Uterus (tissue), 4 donors: ENCODE results near the gene ZSCAN21. TPM values are rescaled to one million over a fixed set of nuclear protein-coding genes. Genes with fewer than 3 reads are reported as not detected.

ENCODE experiments used
- DNase-seq, 2 donors: peaks; one replicate each; pipeline ENCODE4 v3.0.0-alpha.2; 2019 to 2020
- H3K27ac ChIP-seq, 2 donors: fragments of 200-600 bp; sonication (generic); 1 replicate in 1 of 2; 2 replicates in 1 of 2; pipeline ENCODE4 v1.5.1; 2016 to 2018
- H3K27me3 ChIP-seq, 2 donors: fragments of 200-600 bp; sonication (generic); one replicate each; pipeline ENCODE4 v1.5.1; 2018 to 2019; ENCODE audit warnings: control low read depth in 1 of 2
- H3K36me3 ChIP-seq, 2 donors: fragments of 200-600 bp; sonication (generic); one replicate each; pipeline ENCODE4 v1.5.1; 2019; ENCODE audit warnings: control low read depth in 1 of 2
- H3K4me1 ChIP-seq, 2 donors: fragments of 200-600 bp; sonication (generic); one replicate each; pipeline ENCODE4 v1.5.1; 2018 to 2019; ENCODE audit warnings: control low read depth in 1 of 2
- H3K4me3 ChIP-seq, 2 donors: fragments of 200-600 bp; sonication (generic); 1 replicate in 1 of 2; 2 replicates in 1 of 2; pipeline ENCODE4 v1.5.1; 2018 to 2019; ENCODE audit warnings: mild to moderate bottlenecking in 1 of 2
- H3K9me3 ChIP-seq, 2 donors: fragments of 200-600 bp; sonication (generic); one replicate each; pipeline ENCODE4 v1.5.1; 2019; ENCODE audit warnings: control low read depth in 1 of 2
- POLR2A ChIP-seq, 2 donors: fragments of 450-650 bp; IDR thresholded peaks; one replicate each; pipeline ENCODE4 v1.6.1; 2016; ENCODE audit warnings: antibody characterized with exemption in 2 of 2, mild to moderate bottlenecking in 1 of 2, moderate library complexity in 1 of 2
- intact Hi-C: fragments of 100-400 bp; cut with DNase I; formaldehyde crosslinking; loops from one replicate; pipeline ENCODE4 v1.15.1; 2023; ENCODE audit warnings: low total_unique reads
- total RNA-seq, 4 donors: library from RNA; depleted of rRNA in 3 of 4; stranded (reverse); fragments of >200 nt in 3 of 4; gene quantifications; one replicate each; pipeline versions ENCODE4 v1.1.0 to v1.2.4, GENCODE V29; 2014 to 2023
- TF ChIP-seq, protein P1 (sequence below), 4 experiments: fragments of 200-600 bp in 2 of 4; fragments of 450-650 bp in 2 of 4; sonication (generic) in 2 of 4; IDR thresholded peaks; one replicate each; pipeline ENCODE4 v1.5.1; 2016 to 2019; ENCODE audit warnings: antibody characterized with exemption in 4 of 4, mild to moderate bottlenecking in 2 of 4, moderate library complexity in 1 of 4
- donor health status: DM: yes; HTN: yes; CAD: no.

The ZSCAN21 gene
- total RNA-seq, 4 donors from 2014 or later, result 5.0 to 28.9 (median 17.0) TPM

GRCh38 chr7:100093925-100094486 is 44.4 kb downstream of the ZSCAN21 start:
- H3K36me3 ChIP-seq, result no peaks in the 10 kb centered on the region
- no peaks in the 10 kb centered on the region for H3K27me3 ChIP-seq
- H3K27ac ChIP-seq, result no peak overlapping the region

GRCh38 chr7:100095289-100095688 is 45.7 kb downstream of the ZSCAN21 start:
- Histone ChIP-seq H3K27me3 (no peaks in the 10 kb centered on the region), H3K4me1 (peaks cover 0 to 12% of the 10 kb centered on the region in 2 donors), H3K27ac (no peak overlapping the region), H3K36me3 (no peaks in the 10 kb centered on the region), H3K4me3 (no peak overlapping the region), H3K9me3 (no peaks in the 10 kb centered on the region)
- no peak for TF ChIP-seq POLR2A (IDR thresholded peaks at IDR 0.05)
- TF ChIP-seq, protein P1, sequence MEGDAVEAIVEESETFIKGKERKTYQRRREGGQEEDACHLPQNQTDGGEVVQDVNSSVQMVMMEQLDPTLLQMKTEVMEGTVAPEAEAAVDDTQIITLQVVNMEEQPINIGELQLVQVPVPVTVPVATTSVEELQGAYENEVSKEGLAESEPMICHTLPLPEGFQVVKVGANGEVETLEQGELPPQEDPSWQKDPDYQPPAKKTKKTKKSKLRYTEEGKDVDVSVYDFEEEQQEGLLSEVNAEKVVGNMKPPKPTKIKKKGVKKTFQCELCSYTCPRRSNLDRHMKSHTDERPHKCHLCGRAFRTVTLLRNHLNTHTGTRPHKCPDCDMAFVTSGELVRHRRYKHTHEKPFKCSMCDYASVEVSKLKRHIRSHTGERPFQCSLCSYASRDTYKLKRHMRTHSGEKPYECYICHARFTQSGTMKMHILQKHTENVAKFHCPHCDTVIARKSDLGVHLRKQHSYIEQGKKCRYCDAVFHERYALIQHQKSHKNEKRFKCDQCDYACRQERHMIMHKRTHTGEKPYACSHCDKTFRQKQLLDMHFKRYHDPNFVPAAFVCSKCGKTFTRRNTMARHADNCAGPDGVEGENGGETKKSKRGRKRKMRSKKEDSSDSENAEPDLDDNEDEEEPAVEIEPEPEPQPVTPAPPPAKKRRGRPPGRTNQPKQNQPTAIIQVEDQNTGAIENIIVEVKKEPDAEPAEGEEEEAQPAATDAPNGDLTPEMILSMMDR (IDR thresholded peaks at IDR 0.05), result no peak
- DNase-seq, result no peak
- intact Hi-C loops, result no loop called here

More at GRCh38 chr7:100093925-100094486, 44.4 kb downstream of the ZSCAN21 start:
- H3K4me3 ChIP-seq, result no peak overlapping the region
- H3K9me3 ChIP-seq, result no peaks in the 10 kb centered on the region
- intact Hi-C loops, result no loop called here
- peaks cover 0 to 2% of the 10 kb centered on the region in 2 donors for H3K4me1 ChIP-seq
- no peak for TF ChIP-seq POLR2A (IDR thresholded peaks at IDR 0.05)
- TF ChIP-seq, protein P1 (IDR thresholded peaks at IDR 0.05), result no peak
- DNase-seq, result no peak

GRCh38 chr7:100095704-100096103 is 46.1 kb downstream of the ZSCAN21 start:
- no peak for DNase-seq
- H3K9me3 ChIP-seq, result no peaks in the 10 kb centered on the region
- no peak for TF ChIP-seq POLR2A (IDR thresholded peaks at IDR 0.05)
- TF ChIP-seq, protein P1 (IDR thresholded peaks at IDR 0.05), result no peak
- H3K27ac ChIP-seq, result no peak overlapping the region
- H3K36me3 ChIP-seq, result no peaks in the 10 kb centered on the region
- H3K4me1 ChIP-seq, result peaks cover 0 to 12% of the 10 kb centered on the region in 2 donors
- no peak overlapping the region for H3K4me3 ChIP-seq
- no peaks in the 10 kb centered on the region for H3K27me3 ChIP-seq
- intact Hi-C loops, result no loop called here

DNA sequence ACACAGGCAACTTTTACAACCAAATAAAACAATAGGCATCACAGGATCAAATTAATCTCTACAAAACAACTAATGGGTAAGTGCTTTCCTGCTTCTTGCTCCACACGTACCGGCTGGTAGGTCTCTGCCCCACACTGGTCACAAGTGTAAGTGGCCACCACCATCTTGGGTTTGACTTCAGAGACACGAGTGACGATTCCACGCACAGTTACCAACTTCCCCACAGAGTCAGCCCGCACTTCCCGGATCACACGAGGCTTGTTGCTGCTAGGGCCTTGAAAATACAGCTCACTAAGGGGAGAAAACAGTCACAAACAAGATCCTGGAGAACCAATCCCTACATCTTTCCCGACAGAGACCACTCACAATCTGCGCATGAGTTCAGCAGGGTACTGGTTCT is 49.3 kb downstream of the ZSCAN21 start:
- H3K27me3 ChIP-seq, result no peaks in the 10 kb centered on the region
- no peak overlapping the region for H3K27ac ChIP-seq
- H3K4me3 ChIP-seq, result no peak overlapping the region
- H3K36me3 ChIP-seq, result no peaks in the 10 kb centered on the region
- no peaks in the 10 kb centered on the region for H3K9me3 ChIP-seq
- TF ChIP-seq, protein P1 (IDR thresholded peaks at IDR 0.05), result no peak
- TF ChIP-seq POLR2A (IDR thresholded peaks at IDR 0.05), result no peak
- intact Hi-C loops, result no loop called here
- peaks cover 0 to 17% of the 10 kb centered on the region in 2 donors for H3K4me1 ChIP-seq
- DNase-seq, result no peak

- intact Hi-C loops, result no loop called here
- peak overlapping the region in 1 of 2 donors; percentile 87 for H3K27ac ChIP-seq
- no peaks in the 10 kb centered on the region for H3K36me3 ChIP-seq
- no peak for TF ChIP-seq POLR2A (IDR thresholded peaks at IDR 0.05)
- TF ChIP-seq, protein P1 (IDR thresholded peaks at IDR 0.05), result no peak
- no peak for DNase-seq
- H3K4me3 ChIP-seq, result peak overlapping the region in 1 of 2 donors; percentile 84
- peaks cover 0 to 17% of the 10 kb centered on the region in 2 donors for H3K4me1 ChIP-seq
- no peaks in the 10 kb centered on the region for H3K27me3 ChIP-seq
- H3K9me3 ChIP-seq, result no peaks in the 10 kb centered on the region
Measured at GRCh38 chr7:100099452-100099851, 49.9 kb downstream of the ZSCAN21 start.
